Umbilical cord (tissue), 2 donors: ENCODE measurements around the gene CSNK2A2. TPM values are rescaled to one million over a fixed set of nuclear protein-coding genes. Genes with fewer than 3 reads are reported as not detected.

Experiments
- DNase-seq: peaks from one replicate; pipeline ENCODE4 v3.0.0-alpha.2; 2015; ENCODE audit warnings: low spot score
- total RNA-seq: library from RNA; depleted of rRNA; stranded (reverse); fragments of >200 nt; gene quantifications from one replicate; pipeline ENCODE4 v1.2.3, GENCODE V29; 2014; ENCODE audit warnings: low replicate concordance; ENCODE audit not compliant: insufficient read depth

CSNK2A2 gene
- total RNA-seq, 1 donor from 2014 or later = 16.9 TPM

DNA sequence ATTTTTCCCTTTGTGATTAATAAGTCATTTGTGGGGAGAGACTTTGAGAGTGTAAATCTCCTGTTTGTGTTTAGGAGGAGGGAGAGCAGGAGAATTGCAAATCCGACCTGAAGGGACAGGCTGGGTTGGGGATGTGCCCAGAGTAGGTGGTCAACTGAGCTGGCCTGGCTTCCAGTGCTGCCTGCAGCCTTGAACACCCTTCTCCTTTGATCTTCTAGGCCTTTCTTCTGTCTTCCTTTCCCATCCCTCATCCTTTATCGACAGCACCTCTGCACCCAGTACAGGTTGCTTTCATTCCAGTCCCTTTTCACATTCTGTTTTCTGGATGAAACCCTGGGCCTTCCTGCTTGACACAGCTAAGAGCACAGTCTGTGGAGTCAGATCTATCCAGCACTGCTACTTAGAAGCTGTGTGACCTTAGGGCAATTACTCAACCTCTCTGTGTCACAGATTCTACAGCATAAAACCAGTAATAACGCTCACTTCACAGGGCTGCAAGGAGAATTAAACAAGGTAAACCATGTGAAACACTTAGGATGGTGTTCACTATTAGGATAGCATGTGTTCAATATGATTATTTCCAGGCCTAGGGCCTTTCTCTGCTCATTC, 1.0 kb upstream of the CSNK2A2 start:
- no peak for DNase-seq

- DNase-seq = no peak
Observed at GRCh38 chr16:58197314-58198012, 443 bp downstream of the CSNK2A2 start.

DNA sequence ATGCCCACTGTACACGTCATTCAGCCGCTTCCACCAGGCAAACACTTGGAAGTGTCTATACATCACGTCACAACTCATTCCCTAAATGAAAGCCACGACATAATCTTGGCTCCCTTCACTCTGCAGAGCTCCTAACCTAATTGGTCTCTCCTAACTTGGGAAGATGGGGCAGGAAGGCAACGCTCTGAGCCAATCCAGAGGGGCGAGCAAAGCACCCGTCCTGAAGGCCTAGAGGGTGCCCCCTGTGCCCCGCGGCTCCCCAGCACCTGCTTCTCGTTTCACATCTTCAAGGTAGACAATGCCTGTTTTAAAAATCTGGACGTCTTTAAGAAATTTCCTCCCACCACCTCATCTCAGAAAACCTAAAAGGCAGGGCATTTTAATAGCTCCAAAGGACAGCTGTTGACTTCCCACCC, 1.0 kb downstream of the CSNK2A2 start:
- DNase-seq = no peak

DNA sequence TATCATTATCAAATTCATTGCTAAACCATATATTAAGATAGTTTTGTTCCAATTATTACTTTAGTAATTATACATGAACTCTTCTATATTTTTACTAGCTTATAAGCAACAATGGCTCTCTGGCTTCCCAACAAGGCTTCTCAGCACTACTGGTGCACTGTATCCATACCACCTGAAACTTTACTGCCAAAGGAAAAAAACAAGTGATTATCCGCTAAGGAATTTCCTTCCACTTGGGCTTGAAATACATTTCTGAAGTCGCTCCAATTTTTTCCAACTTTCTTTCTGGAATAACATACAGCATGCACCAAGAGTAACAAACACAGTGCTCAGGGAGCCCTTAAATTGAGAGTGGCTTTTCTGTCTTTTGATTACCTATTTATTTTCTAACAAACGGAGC, 2.1 kb downstream of the CSNK2A2 start:
- DNase-seq = no peak

DNA sequence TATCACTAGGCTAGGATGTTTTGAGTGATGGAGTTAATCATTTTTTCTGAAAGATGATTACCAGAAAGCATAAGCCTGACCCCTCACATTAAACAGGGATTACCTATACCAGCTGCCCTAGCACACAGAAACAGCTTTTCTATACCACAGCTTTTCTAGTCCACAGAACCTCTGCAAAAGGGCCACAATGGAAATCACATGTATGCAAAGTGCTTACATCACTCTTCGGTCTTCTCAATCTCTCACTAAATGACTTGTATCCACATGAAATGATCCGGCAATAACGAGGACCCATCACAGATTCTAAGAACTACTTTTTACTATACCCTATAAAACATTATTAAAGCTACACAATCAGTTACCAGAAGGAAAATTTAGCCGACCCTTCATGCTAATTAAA, 2.6 kb downstream of the CSNK2A2 start:
- no peak for DNase-seq

DNA sequence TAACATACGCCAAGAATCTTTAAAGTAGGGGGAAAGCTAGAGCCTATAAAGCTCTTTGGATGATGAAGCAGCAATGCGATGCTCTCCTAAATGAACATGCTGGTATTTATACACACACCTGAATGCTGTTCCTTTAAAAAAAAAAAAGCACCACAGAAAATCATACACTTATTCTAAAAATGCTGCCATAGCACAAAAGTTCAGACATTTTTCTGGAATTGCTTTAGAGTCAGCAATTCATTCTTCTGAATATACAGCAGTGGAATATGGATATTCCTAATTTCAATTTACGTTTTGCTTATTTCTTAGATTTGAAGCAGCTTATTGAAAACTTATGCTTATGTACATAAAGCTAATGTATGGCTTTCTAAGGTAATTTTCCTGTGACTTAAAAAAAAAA, 3.1 kb downstream of the CSNK2A2 start:
- DNase-seq = no peak

GRCh38 chr16:58187665-58188421, 10.1 kb downstream of the CSNK2A2 start:
- no peak for DNase-seq

- DNase-seq = no peak
Observed at GRCh38 chr16:58187092-58187491, 10.8 kb downstream of the CSNK2A2 start.

- DNase-seq = no peak
Observed at GRCh38 chr16:58186176-58186944, 11.5 kb downstream of the CSNK2A2 start.

DNA sequence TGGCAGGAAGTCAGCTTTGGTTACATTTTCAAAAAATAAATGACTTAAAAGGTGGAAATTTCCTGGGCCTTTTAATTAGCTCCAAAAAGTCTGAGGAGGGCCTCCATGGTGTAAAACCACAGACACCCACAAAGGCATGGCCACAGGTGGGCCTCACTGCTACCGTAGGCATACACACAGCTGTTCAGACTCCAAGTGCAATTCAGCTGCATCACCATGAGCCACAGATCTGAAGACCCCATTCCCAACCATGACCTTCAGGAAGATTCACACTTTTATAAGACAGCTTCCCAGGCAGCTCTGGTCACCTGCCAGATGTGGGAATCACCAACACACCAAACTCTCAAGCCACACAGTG, 20.6 kb downstream of the CSNK2A2 start:
- DNase-seq = no peak

- DNase-seq = no peak
Observed at GRCh38 chr16:58176608-58177352, 21.1 kb downstream of the CSNK2A2 start.

DNA sequence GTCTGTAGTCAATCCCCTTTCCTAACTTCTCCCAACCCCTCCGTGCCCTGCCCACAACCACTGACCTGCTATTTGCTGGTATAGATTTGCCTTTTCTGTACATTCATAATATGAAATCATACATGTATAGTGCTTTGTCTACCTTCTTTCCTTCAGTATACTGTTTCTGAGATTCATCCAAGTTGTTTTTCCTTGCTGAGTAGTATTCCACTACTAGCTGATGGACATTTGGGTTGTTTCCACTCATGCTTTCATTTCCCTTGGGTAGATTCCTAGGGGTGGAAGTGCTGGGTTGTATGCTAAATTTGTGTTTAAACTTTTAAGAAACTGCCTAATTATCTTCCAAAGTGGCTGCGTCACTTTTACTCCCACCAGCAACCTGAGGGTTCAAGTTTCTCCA, 27.7 kb downstream of the CSNK2A2 start:
- DNase-seq = no peak

DNA sequence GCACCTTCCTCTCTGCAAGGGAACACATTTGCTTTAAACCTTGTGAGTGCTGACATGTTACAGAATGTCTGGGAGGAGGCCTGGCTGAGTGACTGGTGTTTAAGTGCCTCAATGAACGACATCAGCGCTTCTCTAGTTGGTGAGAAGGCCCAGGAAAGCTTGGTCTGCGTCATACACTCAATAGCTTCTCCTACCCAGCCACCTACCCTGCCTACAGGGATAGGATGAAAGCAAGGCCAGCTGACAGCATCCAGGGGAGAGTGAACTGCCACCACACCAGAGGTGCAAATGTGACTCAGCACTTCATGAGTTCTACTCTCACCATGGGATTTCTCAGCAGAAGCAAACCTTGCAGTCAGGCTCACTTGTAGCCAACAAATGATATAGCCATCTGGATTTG, 37.1 kb downstream of the CSNK2A2 start:
- no peak for DNase-seq

GRCh38 chr16:58158725-58159124, 39.2 kb downstream of the CSNK2A2 start:
- no peak for DNase-seq

DNA sequence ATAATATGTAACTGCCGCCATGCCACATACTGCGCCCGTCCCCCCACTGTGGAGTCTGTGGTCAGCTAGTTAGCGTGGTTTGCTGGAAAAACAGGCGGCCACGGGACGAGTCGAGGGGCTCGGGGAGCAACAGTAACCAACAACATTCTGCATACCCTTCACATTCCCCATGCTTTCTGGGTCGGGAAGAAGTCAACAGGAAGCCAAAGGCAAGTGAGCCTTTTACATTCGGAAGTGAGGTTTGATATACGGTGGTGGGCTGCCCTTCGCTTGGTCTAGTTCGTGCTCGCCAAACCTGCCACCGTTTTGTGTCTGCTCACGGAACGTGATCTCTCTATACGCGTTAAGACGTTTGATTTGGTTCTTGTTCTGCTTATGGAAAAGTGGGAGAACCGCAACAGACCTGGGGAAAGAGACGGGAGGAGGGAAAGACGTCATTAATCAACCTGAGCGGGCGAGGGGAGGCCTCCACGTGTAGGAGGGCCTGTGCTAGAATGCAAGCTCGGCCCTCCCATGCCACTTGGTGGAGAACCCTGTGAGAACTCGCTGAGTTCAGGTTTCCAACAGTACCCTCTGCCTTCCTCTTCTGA, 39.9 kb downstream of the CSNK2A2 start:
- no peak for DNase-seq

GRCh38 chr16:58157239-58157638, 40.7 kb downstream of the CSNK2A2 start:
- no peak for DNase-seq

GRCh38 chr16:58155839-58156238, 42.1 kb downstream of the CSNK2A2 start:
- DNase-seq = no peak

GRCh38 chr16:58154345-58154744, 43.6 kb downstream of the CSNK2A2 start:
- DNase-seq = no peak

- no peak for DNase-seq
Observed at GRCh38 chr16:58152246-58152868, 45.5 kb downstream of the CSNK2A2 start.

DNA sequence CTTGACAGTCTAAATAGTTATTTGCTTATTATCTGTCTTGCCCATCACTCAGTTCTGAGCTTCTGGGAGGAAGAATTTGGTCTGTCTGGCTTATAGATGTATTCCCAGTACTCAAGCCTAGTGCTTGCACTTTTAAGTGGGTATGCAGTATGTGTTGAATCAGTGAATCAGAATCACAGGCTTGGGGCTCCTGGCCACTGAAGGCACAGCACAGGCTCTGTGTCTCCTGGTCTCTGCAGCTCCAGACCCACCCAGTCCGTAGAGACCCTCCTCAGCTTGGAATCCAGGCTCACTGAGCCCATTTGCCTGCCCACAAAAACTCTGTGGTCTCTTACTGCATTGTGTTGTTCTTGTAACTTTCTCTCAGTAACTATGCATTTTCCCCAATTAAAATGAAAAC, 49.4 kb downstream of the CSNK2A2 start:
- no peak for DNase-seq

DNA sequence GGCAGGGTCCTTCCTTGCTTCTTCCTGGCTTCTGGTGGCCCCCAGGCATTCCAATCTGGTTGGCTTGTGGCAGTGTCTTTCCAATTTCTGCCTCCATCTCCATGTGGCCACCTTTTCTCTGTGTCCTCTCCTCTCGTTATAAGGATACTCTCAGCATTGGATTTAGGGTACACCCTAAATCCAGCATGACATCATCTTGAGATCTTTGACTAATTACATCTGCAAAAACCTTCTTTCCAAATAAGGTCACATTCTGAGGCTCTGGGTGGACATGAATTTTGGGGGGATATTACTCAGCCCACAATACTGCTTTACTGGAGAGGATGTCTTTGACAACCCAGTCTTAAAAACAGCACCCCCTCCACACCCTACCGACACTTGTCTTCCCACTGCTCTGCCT, 49.8 kb downstream of the CSNK2A2 start:
- no peak for DNase-seq
